ENCODE results near the gene CIB1. TPM values are rescaled to one million over a fixed set of nuclear protein-coding genes. Genes with fewer than 3 reads are reported as not detected.
"Not testable (repeated sequence)": the region's sequence is repeated elsewhere in the genome, so short reads cannot be mapped to it uniquely, and the experiment has no call there.

Gene CIB1
- polyA plus RNA-seq, 6 donors from 2014 or later = 204 to 259 (median 235) TPM

- no peak for DNase-seq
- Mint-ChIP-seq H3K36me3 (no peaks in the 10 kb centered on the region), H3K4me1 (peaks cover 27 to 30% (median 29%) of the 10 kb centered on the region in 3 donors), H3K9me3 (peaks cover 0 to 2% (median 0%) of the 10 kb centered on the region in 7 donors), H3K27ac (no peak overlapping the region), H3K4me3 (peak overlapping the region in 1 of 8 donors; percentile 47), H3K27me3 (peaks cover 0 to 8% (median under 1%) of the 10 kb centered on the region in 3 donors)
- no peak for ATAC-seq (ENCODE audit: low read depth in 2 of 2)
Measured at GRCh38 chr15:90261811-90262210, 28.1 kb upstream of the CIB1 start.

- H3K36me3 Mint-ChIP-seq; H3K9me3 Mint-ChIP-seq; ATAC-seq (ENCODE audit: low read depth in 2 of 2); H3K27me3 Mint-ChIP-seq; H3K27ac Mint-ChIP-seq; DNase-seq; H3K4me3 Mint-ChIP-seq: not testable (repeated sequence)
- H3K4me1 Mint-ChIP-seq = peaks cover 18 to 24% (median 20%) of the 10 kb centered on the region in 3 donors
Measured at GRCh38 chr15:90260731-90261130, 27.0 kb upstream of the CIB1 start.

- H3K27ac Mint-ChIP-seq = no peak overlapping the region
- ATAC-seq (ENCODE audit: low read depth in 2 of 2) (no peak), DNase-seq (no peak)
- peaks cover 0 to 2% (median 0%) of the 10 kb centered on the region in 7 donors for H3K9me3 Mint-ChIP-seq
- H3K4me3 Mint-ChIP-seq = no peak overlapping the region
- H3K4me1 Mint-ChIP-seq = peaks cover 10 to 15% (median 11%) of the 10 kb centered on the region in 3 donors
- H3K27me3 Mint-ChIP-seq = peaks cover 0 to 9% (median 8%) of the 10 kb centered on the region in 3 donors
- no peaks in the 10 kb centered on the region for H3K36me3 Mint-ChIP-seq
Measured at GRCh38 chr15:90259524-90259923, 25.8 kb upstream of the CIB1 start.

GRCh38 chr15:90257776-90258175 lies 24.0 kb upstream of the CIB1 start:
- no peak overlapping the region for H3K27ac Mint-ChIP-seq
- DNase-seq = no peak
- no peak overlapping the region for H3K4me3 Mint-ChIP-seq
- ATAC-seq (ENCODE audit: low read depth in 2 of 2) = no peak
- peaks cover 0 to 7% (median 0%) of the 10 kb centered on the region in 3 donors for H3K4me1 Mint-ChIP-seq
- peaks cover 0 to 9% (median 8%) of the 10 kb centered on the region in 3 donors for H3K27me3 Mint-ChIP-seq
- peaks cover 0 to 1% (median 0%) of the 10 kb centered on the region in 7 donors for H3K9me3 Mint-ChIP-seq
- no peaks in the 10 kb centered on the region for H3K36me3 Mint-ChIP-seq

GRCh38 chr15:90249203-90249863 lies 15.6 kb upstream of the CIB1 start, which contains the start of gene TTLL13:
TTLL13 (plus strand) TSS chr15:90249556; CDS start chr15:90250631, 1,075 bp downstream.
- H3K36me3 Mint-ChIP-seq = no peaks in the 10 kb centered on the region
- H3K27me3 Mint-ChIP-seq = no peaks in the 10 kb centered on the region
- DNase-seq (peak; percentile 58), ATAC-seq (ENCODE audit: low read depth in 2 of 2) (peak; percentile 61 to 65)
- no peaks in the 10 kb centered on the region for H3K9me3 Mint-ChIP-seq
- H3K4me1 Mint-ChIP-seq = peaks cover 11 to 17% (median 14%) of the 10 kb centered on the region in 3 donors
- peak within 1 kb of the TSS; percentile 73 to 89 (median 84) for H3K4me3 Mint-ChIP-seq
- H3K27ac Mint-ChIP-seq = peak within 1 kb of the TSS in 5 of 6 donors; percentile 24 to 84 (median 70)

GRCh38 chr15:90248789-90249202 lies 15.1 kb upstream of the CIB1 start:
- Mint-ChIP-seq H3K27ac (peak overlapping the region in 3 of 6 donors; percentile 56 to 78 (median 70)), H3K36me3 (no peaks in the 10 kb centered on the region), H3K4me3 (peak overlapping the region; percentile 55 to 89 (median 81)), H3K9me3 (no peaks in the 10 kb centered on the region), H3K27me3 (no peaks in the 10 kb centered on the region), H3K4me1 (peaks cover 11 to 17% (median 14%) of the 10 kb centered on the region in 3 donors)
- no peak for DNase-seq
- no peak for ATAC-seq (ENCODE audit: low read depth in 2 of 2)

- Mint-ChIP-seq H3K9me3 (no peaks in the 10 kb centered on the region), H3K4me3 (no peak overlapping the region), H3K27ac (peak overlapping the region in 2 of 6 donors; percentile 24 to 52), H3K27me3 (no peaks in the 10 kb centered on the region), H3K4me1 (peaks cover 4 to 10% (median 5%) of the 10 kb centered on the region in 3 donors), H3K36me3 (peaks cover 0 to 4% of the 10 kb centered on the region in 2 donors)
- no peak for DNase-seq
- no peak for ATAC-seq (ENCODE audit: low read depth in 2 of 2)
Measured at GRCh38 chr15:90243943-90244639, 10.3 kb upstream of the CIB1 start.

- H3K36me3 Mint-ChIP-seq = peaks cover 7 to 12% of the 10 kb centered on the region in 2 donors
- no peak overlapping the region for H3K4me3 Mint-ChIP-seq
- peaks cover 0 to 6% (median 4%) of the 10 kb centered on the region in 3 donors for H3K4me1 Mint-ChIP-seq
- no peaks in the 10 kb centered on the region for H3K27me3 Mint-ChIP-seq
- ATAC-seq (ENCODE audit: low read depth in 2 of 2) = no peak
- H3K9me3 Mint-ChIP-seq = no peaks in the 10 kb centered on the region
- DNase-seq = no peak
- peak overlapping the region in 1 of 6 donors; percentile 36 for H3K27ac Mint-ChIP-seq
Measured at GRCh38 chr15:90241343-90242192, 7.8 kb upstream of the CIB1 start.

GRCh38 chr15:90240856-90241255 lies 7.1 kb upstream of the CIB1 start:
- peaks cover 0 to 12% (median 4%) of the 10 kb centered on the region in 3 donors for H3K4me1 Mint-ChIP-seq
- peaks cover 7 to 12% of the 10 kb centered on the region in 2 donors for H3K36me3 Mint-ChIP-seq
- no peaks in the 10 kb centered on the region for H3K9me3 Mint-ChIP-seq
- no peak overlapping the region for H3K27ac Mint-ChIP-seq
- H3K4me3 Mint-ChIP-seq = no peak overlapping the region
- ATAC-seq (ENCODE audit: low read depth in 2 of 2) (no peak), DNase-seq (no peak)
- no peaks in the 10 kb centered on the region for H3K27me3 Mint-ChIP-seq

- peaks cover 7 to 12% of the 10 kb centered on the region in 2 donors for H3K36me3 Mint-ChIP-seq
Measured at GRCh38 chr15:90239371-90239770, 5.6 kb upstream of the CIB1 start.

GRCh38 chr15:90234096-90234988 lies 601 bp upstream of the CIB1 start, which contains the start of gene GDPGP1:
GDPGP1 (plus strand) TSS chr15:90234209; CDS start chr15:90240909, 6,700 bp downstream.
- no peaks in the 10 kb centered on the region for H3K27me3 Mint-ChIP-seq
- peaks cover 13 to 23% of the 10 kb centered on the region in 2 donors for H3K36me3 Mint-ChIP-seq
- peaks cover 44 to 64% (median 48%) of the 10 kb centered on the region in 3 donors for H3K4me1 Mint-ChIP-seq
- no peak for DNase-seq
- peak; percentile 64 to 67 for ATAC-seq (ENCODE audit: low read depth in 2 of 2)
- peak within 1 kb of the TSS; percentile 97 to 100 (median 99) for H3K27ac Mint-ChIP-seq
- peak within 1 kb of the TSS; percentile 85 to 97 (median 93) for H3K4me3 Mint-ChIP-seq
- no peaks in the 10 kb centered on the region for H3K9me3 Mint-ChIP-seq

More at GRCh38 chr15:90239371-90239770, 5.6 kb upstream of the CIB1 start:
- no peak for ATAC-seq (ENCODE audit: low read depth in 2 of 2)
- H3K4me3 Mint-ChIP-seq = peak overlapping the region in 1 of 8 donors; percentile 40
- no peaks in the 10 kb centered on the region for H3K27me3 Mint-ChIP-seq
- DNase-seq = no peak
- H3K9me3 Mint-ChIP-seq = no peaks in the 10 kb centered on the region
- H3K27ac Mint-ChIP-seq = peak overlapping the region in 2 of 6 donors; percentile 57 to 75
- peaks cover 9 to 21% (median 12%) of the 10 kb centered on the region in 3 donors for H3K4me1 Mint-ChIP-seq

GRCh38 chr15:90232941-90233386 lies 777 bp downstream of the CIB1 start:
- H3K9me3 Mint-ChIP-seq = no peaks in the 10 kb centered on the region
- peak overlapping the region; percentile 97 to 100 (median 98) for H3K27ac Mint-ChIP-seq
- H3K36me3 Mint-ChIP-seq = peaks cover 7 to 22% of the 10 kb centered on the region in 2 donors
- DNase-seq = peak; percentile 24
- no peak for ATAC-seq (ENCODE audit: low read depth in 2 of 2)
- peaks cover 48 to 67% (median 56%) of the 10 kb centered on the region in 3 donors for H3K4me1 Mint-ChIP-seq
- no peaks in the 10 kb centered on the region for H3K27me3 Mint-ChIP-seq
- H3K4me3 Mint-ChIP-seq = peak overlapping the region; percentile 85 to 94 (median 92)

Measured in naive B cell (primary cell).